Endothelial cell of umbilical vein (primary cell): ENCODE measurements around the gene TDRD3. TPM values are rescaled to one million over a fixed set of nuclear protein-coding genes. Genes with fewer than 3 reads are reported as not detected.

ENCODE experiments used
- BruUV-seq: library from RNA; stranded (reverse); fragments of 400-500 nt; replicated peaks from 2 replicates; lab custom pipeline; 2021; lab: Mats Ljungman, UMichigan
- CTCF ChIA-PET: fragments of 300-600, 350-600 bp; sonication (Branson Sonifier 250); formaldehyde crosslinking; loops from one replicate; lab custom pipeline; 2021; ENCODE audit warnings: antibody characterized with exemption, inconsistent platforms; lab: Charles Lee
- POLR2A ChIA-PET: fragments of 300-600, 350-600 bp; sonication (Branson Sonifier 250); formaldehyde crosslinking; loops from one replicate; lab custom pipeline; 2021; ENCODE audit warnings: antibody characterized with exemption, inconsistent platforms; lab: Charles Lee
- DNase-seq: peaks from one replicate; pipeline ENCODE4 v3.0.0-alpha.2; 2011; ENCODE audit warnings: low read depth, low spot score
- FAIRE-seq: peaks from 2 replicates; lab custom pipeline; 2011; peaks lifted over from hg19 to GRCh38; lab: Jason Lieb, UNC
- H2AFZ ChIP-seq: 2 replicates; pipeline ENCODE4 v1.6.0; 2012; ENCODE audit warnings: low read depth, low read length, control low read depth, inconsistent platforms
- H3K27ac ChIP-seq: 2 replicates; pipeline ENCODE4 v1.5.1; 2011; ENCODE audit warnings: low read depth, mild to moderate bottlenecking, control low read depth, low read length, moderate library complexity; ENCODE audit not compliant: insufficient read depth
- H3K27me3 ChIP-seq, 2 experiments: 2 replicates each; pipeline versions ENCODE4 v1.6.0 to v1.6.1; 2011; ENCODE audit warnings: low read length in 2 of 2, mixed read lengths in 1 of 2; ENCODE audit not compliant: control insufficient read depth in 2 of 2, insufficient read depth in 2 of 2
- H3K36me3 ChIP-seq, 2 experiments: 2 replicates in 1 of 2; 3 replicates in 1 of 2; pipeline ENCODE4 v1.5.1; 2011; ENCODE audit warnings: low read length in 2 of 2, mild to moderate bottlenecking in 1 of 2, moderate library complexity in 1 of 2; ENCODE audit not compliant: control insufficient read depth in 2 of 2, insufficient read depth in 2 of 2; ENCODE audit errors: extremely low read depth in 1 of 2
- H3K4me1 ChIP-seq: 3 replicates; pipeline ENCODE4 v1.5.1; 2011; ENCODE audit warnings: mild to moderate bottlenecking, low read length; ENCODE audit not compliant: control insufficient read depth, insufficient read depth; ENCODE audit errors: extremely low read depth
- H3K4me2 ChIP-seq: 2 replicates; pipeline ENCODE4 v1.6.1; 2011; ENCODE audit warnings: low read length, control low read depth, mixed read lengths; ENCODE audit not compliant: insufficient read depth
- H3K4me3 ChIP-seq, 3 experiments: fragments of 200-600 bp in 1 of 3; sonication (generic), shearing (Covaris generic) in 1 of 3; replicated peaks in 1 of 3; 2 replicates each; pipeline ENCODE4 v1.5.1; 2011 to 2016; ENCODE audit warnings: control low read depth in 3 of 3, low read length in 3 of 3, mild to moderate bottlenecking in 2 of 3, inconsistent platforms in 1 of 3, low read depth in 1 of 3, moderate library complexity in 1 of 3; ENCODE audit not compliant: insufficient read depth in 1 of 3
- H3K79me2 ChIP-seq: 2 replicates; pipeline ENCODE4 v1.6.0; 2012; ENCODE audit warnings: low read length, inconsistent platforms; ENCODE audit not compliant: control insufficient read depth, insufficient read depth
- H3K9ac ChIP-seq: replicated peaks from 2 replicates; pipeline ENCODE3; 2011; ENCODE audit warnings: low read length, control low read depth; ENCODE audit not compliant: insufficient read depth; ENCODE audit errors: extremely low read depth
- H3K9me1 ChIP-seq: replicated peaks from 3 replicates; pipeline ENCODE4 v1.6.0; 2011; ENCODE audit warnings: mild to moderate bottlenecking, low read length; ENCODE audit not compliant: control insufficient read depth, insufficient read depth; ENCODE audit errors: extremely low read depth
- H3K9me3 ChIP-seq: replicated peaks from 2 replicates; pipeline ENCODE4 v1.5.1; 2012; ENCODE audit warnings: low read length, inconsistent platforms; ENCODE audit not compliant: control insufficient read depth, insufficient read depth
- H4K20me1 ChIP-seq: replicated peaks from 2 replicates; pipeline ENCODE3; 2011; ENCODE audit warnings: mild to moderate bottlenecking, low read length; ENCODE audit not compliant: control insufficient read depth, insufficient read depth; ENCODE audit errors: extremely low read depth
- CTCF ChIP-seq, 2 donors: IDR thresholded peaks; 1 replicate in 1 of 2; 2 replicates in 1 of 2; pipeline ENCODE4 v1.5.1; 2011; ENCODE audit warnings: low read length in 2 of 2, mild to moderate bottlenecking in 2 of 2, moderate library complexity in 2 of 2, control low read depth in 1 of 2, inconsistent platforms in 1 of 2, low read depth in 1 of 2; ENCODE audit not compliant: insufficient read depth in 1 of 2; ENCODE audit errors: extremely low read depth in 1 of 2
- EZH2 ChIP-seq: IDR thresholded peaks from 2 replicates; pipeline ENCODE4 v1.6.1; 2012; ENCODE audit warnings: borderline replicate concordance, low read depth, mild to moderate bottlenecking, moderate library complexity, low read length, inconsistent platforms; ENCODE audit not compliant: severe bottlenecking
- FOS ChIP-seq: IDR thresholded peaks from 2 replicates; pipeline ENCODE4 v1.6.1; 2011; ENCODE audit warnings: mild to moderate bottlenecking, low read length, moderate library complexity, borderline replicate concordance; ENCODE audit not compliant: insufficient read depth
- GATA2 ChIP-seq: IDR thresholded peaks from 2 replicates; pipeline ENCODE4 v1.7.0; 2011; ENCODE audit warnings: low read depth, mild to moderate bottlenecking, moderate library complexity, mixed read lengths, low read length; ENCODE audit not compliant: insufficient read length, insufficient read depth
- JUN ChIP-seq: IDR thresholded peaks from 2 replicates; pipeline ENCODE4 v1.6.1; 2011; ENCODE audit warnings: borderline replicate concordance, low read depth; ENCODE audit not compliant: insufficient read length, insufficient read depth
- MAX ChIP-seq: IDR thresholded peaks from 2 replicates; pipeline ENCODE4 v1.6.1; 2011; ENCODE audit not compliant: insufficient read depth, insufficient read length
- MYC ChIP-seq: IDR thresholded peaks from one replicate; pipeline ENCODE4 v1.6.1; 2011; ENCODE audit warnings: mild to moderate bottlenecking, low read depth, low read length
- POLR2A ChIP-seq: IDR thresholded peaks from 2 replicates; pipeline ENCODE4 v1.6.1; 2012; ENCODE audit warnings: low read depth, mild to moderate bottlenecking, control low read depth, low read length
- POLR2AphosphoS5 ChIP-seq: IDR thresholded peaks from 2 replicates; pipeline ENCODE4 v1.6.1; 2012; ENCODE audit warnings: low read depth, mild to moderate bottlenecking, control low read depth, low read length, moderate library complexity; ENCODE audit not compliant: insufficient read depth
- dilution Hi-C: fragments of 300-500 bp; cut with MboI; formaldehyde crosslinking; loops from one replicate; pipeline ENCODE4 v1.15.0; 2019; ENCODE audit warnings: low sequenced_read_pairs; ENCODE audit not compliant: extremely low pct_ligation_motif_present
- intact Hi-C: fragments of 100-400 bp; cut with micrococcal nuclease; formaldehyde crosslinking; loops from one replicate; pipeline ENCODE4 v1.10.0; 2022
- polyA plus RNA-seq, 4 experiments: library from polyadenylated mRNA; depleted of rRNA in 3 of 4; stranded (reverse) in 3 of 4; unstranded in 1 of 4; fragments of >200 nt; gene quantifications; 2 replicates each; pipeline versions ENCODE4 v1.2.1 to v1.2.3, GENCODE V29; 2011 to 2012; ENCODE audit warnings: missing spikeins in 1 of 4
- total RNA-seq: library from RNA; stranded (reverse); gene quantifications from 2 replicates; pipeline ENCODE4 v1.2.3, GENCODE V29; 2021

TDRD3 gene
- total and polyA plus RNA-seq, 2 donors (not counting 3 experiments of a cell fraction or from before 2014, with no cell fraction given), result 3.0 to 16.3 TPM

- Histone ChIP-seq H3K4me3 (no peak overlapping the region), H2AFZ (no peak overlapping the region), H3K4me2 (no peak overlapping the region), H3K27me3 (peaks cover 6 to 18% of the 10 kb centered on the region in 2 experiments), H3K4me1 (no peaks in the 10 kb centered on the region), H3K9me1 (no peaks in the 10 kb centered on the region), H3K27ac (no peak overlapping the region), H4K20me1 (no peaks in the 10 kb centered on the region), H3K79me2 (no peaks in the 10 kb centered on the region), H3K36me3 (no peaks in the 10 kb centered on the region), H3K9me3 (no peaks in the 10 kb centered on the region), H3K9ac (no peak overlapping the region)
- peak; percentile 18 to 37 for TF ChIP-seq CTCF (IDR thresholded peaks at IDR 0.05; ENCODE audit: extremely low read depth in 1 of 2, insufficient read depth in 1 of 2, low read depth in 1 of 2, low read length in 2 of 2)
- TF ChIP-seq POLR2A, result no peak
- DNase-seq (peak; percentile 33), FAIRE-seq (no peak)
- ChIA-PET CTCF (interaction anchor here (0.7 to 4.9 kb wide), 12 partner anchors 10 to 1336 kb away, joined by 3 to 57 read pairs (median 6); no protein-coding TSS in a partner anchor), POLR2A (no interaction called here)
- intact Hi-C loops (loop anchor here (1.0 kb wide), 2 partner anchors 145 to 169 kb away; no protein-coding TSS in a partner anchor), dilution Hi-C loops (no loop called here)
- no TSS peak for BruUV-seq
Observed at GRCh38 chr13:60617991-60618733, 221.1 kb downstream of the TDRD3 start.

GRCh38 chr13:60619461-60619860 lies 222.4 kb downstream of the TDRD3 start:
- Histone ChIP-seq H3K36me3 (no peaks in the 10 kb centered on the region), H2AFZ (no peak overlapping the region), H3K4me3 (no peak overlapping the region), H4K20me1 (no peaks in the 10 kb centered on the region), H3K9ac (no peak overlapping the region), H3K9me3 (no peaks in the 10 kb centered on the region), H3K79me2 (no peaks in the 10 kb centered on the region), H3K4me2 (no peak overlapping the region), H3K27ac (no peak overlapping the region), H3K4me1 (no peaks in the 10 kb centered on the region), H3K27me3 (peaks cover 2 to 16% of the 10 kb centered on the region in 2 experiments), H3K9me1 (no peaks in the 10 kb centered on the region)
- ChIA-PET POLR2A (no interaction called here), CTCF (interaction anchor here (4.9 kb wide), 1 partner anchor 146 kb away, joined by 31 read pairs; no protein-coding TSS in a partner anchor)
- dilution Hi-C loops, result no loop called here
- intact Hi-C loops, result no loop called here
- no peak for TF ChIP-seq EZH2
- no peak for TF ChIP-seq GATA2
- TF ChIP-seq CTCF (IDR thresholded peaks at IDR 0.05; ENCODE audit: extremely low read depth in 1 of 2, insufficient read depth in 1 of 2, low read depth in 1 of 2, low read length in 2 of 2), result no peak
- TF ChIP-seq MAX, result no peak
- no peak for TF ChIP-seq POLR2A
- TF ChIP-seq JUN, result no peak
- TF ChIP-seq POLR2AphosphoS5, result no peak
- TF ChIP-seq FOS, result no peak
- no peak for TF ChIP-seq MYC
- FAIRE-seq (no peak), DNase-seq (no peak)
- no TSS peak for BruUV-seq
